ENCODE results near the gene ZNF195.
"Not testable (repeated sequence)": the region's sequence is repeated elsewhere in the genome, so short reads cannot be mapped to it uniquely, and the experiment has no call there.

The ZNF195 gene

GRCh38 chr11:3338569-3339339 is 40.2 kb downstream of the ZNF195 start:
- H3K4me3 ChIP-seq (ENCODE audit: low read length) = no peak overlapping the region
- TF ChIP-seq ZNF274 (IDR thresholded peaks at IDR 0.05; ENCODE audit: low read depth, low read length) = no peak

GRCh38 chr11:3336420-3336819 is 42.5 kb downstream of the ZNF195 start:
- H3K4me3 ChIP-seq (ENCODE audit: low read length) = not testable (repeated sequence)

- not testable (repeated sequence) for H3K4me3 ChIP-seq (ENCODE audit: low read length)
Observed at GRCh38 chr11:3333157-3333556, 45.8 kb downstream of the ZNF195 start.

- not testable (repeated sequence) for H3K4me3 ChIP-seq (ENCODE audit: low read length)
Observed at GRCh38 chr11:3331078-3331477, 47.9 kb downstream of the ZNF195 start.

GRCh38 chr11:3330064-3330463 is 48.9 kb downstream of the ZNF195 start:
- not testable (repeated sequence) for H3K4me3 ChIP-seq (ENCODE audit: low read length)

GRCh38 chr11:3328503-3328902 is 50.4 kb downstream of the ZNF195 start:
- H3K4me3 ChIP-seq (ENCODE audit: low read length) = not testable (repeated sequence)

- not testable (repeated sequence) for H3K4me3 ChIP-seq (ENCODE audit: low read length)
Observed at GRCh38 chr11:3326450-3326849, 52.5 kb downstream of the ZNF195 start.

GRCh38 chr11:3324724-3325123 is 54.2 kb downstream of the ZNF195 start:
- H3K4me3 ChIP-seq (ENCODE audit: low read length) = not testable (repeated sequence)
